HL-60/S4 treated with retinoic acid at 250 ng/mL for 4 days and 3 days (cell line): ENCODE results near the gene MYH15.

ENCODE experiments used
- in situ Hi-C: fragments of 300-500 bp; cut with MboI; formaldehyde crosslinking; loops from 2 replicates; pipeline ENCODE4 v1.7.0; 2022; ENCODE audit warnings: low sequenced_read_pairs

Gene MYH15

DNA sequence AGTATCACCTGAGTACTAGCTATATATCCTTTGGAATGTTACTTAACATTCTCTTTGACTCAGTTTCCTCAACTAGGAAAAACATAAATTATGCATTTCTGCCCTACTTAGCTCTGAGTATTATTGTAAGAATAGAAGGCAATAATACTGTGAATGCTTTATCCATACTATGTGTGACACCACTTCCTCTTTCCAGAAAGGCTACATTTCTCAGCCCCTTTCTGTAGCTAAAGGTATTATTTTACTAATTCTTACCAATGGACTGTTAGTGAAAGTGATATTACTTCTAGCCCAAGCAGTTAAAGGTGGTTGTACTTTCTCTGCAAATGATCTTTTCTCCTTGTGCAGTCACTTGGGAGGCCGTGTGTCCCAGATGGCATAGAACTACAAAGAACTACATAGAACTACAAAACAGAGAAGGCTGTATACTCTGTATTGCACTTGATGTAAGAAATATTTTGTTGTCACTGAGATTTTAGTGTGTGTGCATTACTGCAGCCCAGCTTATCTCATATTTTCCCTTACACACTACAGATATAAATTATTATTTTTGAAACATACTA is 35.1 kb downstream of the MYH15 start:
- in situ Hi-C loops: loop anchor here (25.0 kb wide), 2 partner anchors 437 to 1238 kb away; no protein-coding TSS in a partner anchor

DNA sequence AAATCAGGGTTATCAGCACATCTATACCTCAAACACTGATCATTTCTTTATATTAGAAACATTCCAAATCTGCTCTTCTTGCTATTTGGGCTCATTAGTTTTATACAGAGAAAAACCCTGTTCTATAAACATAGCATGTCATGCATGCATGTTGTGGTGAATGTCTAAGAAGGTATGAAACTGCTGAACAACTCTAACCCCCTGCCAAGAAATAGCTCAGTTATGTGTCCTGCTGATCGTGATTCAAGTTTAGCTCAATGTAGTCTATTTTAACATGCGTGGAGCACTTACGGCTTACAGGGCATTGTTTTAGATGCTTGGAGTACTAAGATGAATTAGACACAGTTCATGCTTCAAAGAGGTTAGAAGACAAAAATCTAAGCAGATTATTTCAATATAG is 35.8 kb downstream of the MYH15 start:
- in situ Hi-C loops: no loop called here

DNA sequence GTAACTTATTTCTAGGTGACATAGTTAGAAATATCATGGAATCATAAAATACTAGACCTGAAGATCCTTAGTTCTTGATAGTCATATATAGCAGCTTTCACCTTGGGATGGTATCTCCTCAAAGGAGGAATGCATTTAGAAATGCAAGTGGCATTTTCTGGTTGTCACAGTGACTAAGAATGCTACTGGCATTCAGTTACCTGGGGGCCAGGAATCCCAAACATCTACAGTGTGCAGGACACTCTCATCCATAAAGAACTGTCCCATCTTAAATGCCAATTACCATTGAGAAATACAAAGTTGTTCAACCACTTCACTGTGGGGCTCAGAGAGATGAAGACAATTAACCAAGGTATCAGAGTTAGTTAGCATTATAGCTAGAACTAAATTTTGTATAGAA is 36.7 kb downstream of the MYH15 start:
- in situ Hi-C loops: no loop called here

DNA sequence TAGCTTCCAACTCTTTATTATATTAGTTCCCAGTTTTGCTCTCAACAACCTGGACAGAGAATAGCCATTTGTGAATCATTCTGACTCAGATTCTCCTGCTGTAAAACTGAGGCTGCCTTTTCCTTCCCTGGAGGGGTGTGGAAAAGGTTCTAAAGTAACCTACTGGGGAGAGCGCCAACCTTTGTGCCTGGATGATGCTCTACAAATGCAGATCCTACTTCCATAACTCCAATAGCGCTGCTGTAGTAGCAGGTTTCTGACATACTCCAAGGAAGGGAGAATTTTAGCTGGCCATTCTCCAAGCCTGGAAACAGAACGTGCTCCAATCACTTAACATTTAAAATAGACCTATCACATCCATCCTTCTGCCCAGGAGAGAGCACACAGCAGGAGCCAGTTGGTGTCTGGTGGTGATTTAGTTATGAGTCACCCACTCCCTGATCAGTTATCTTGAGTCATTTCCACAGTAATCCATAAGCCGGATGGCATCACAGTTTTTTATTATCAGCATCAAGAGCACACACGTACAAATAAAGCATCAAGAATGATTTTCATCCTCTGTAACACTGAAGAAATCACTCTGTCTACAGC is 38.3 kb downstream of the MYH15 start:
- in situ Hi-C loops: no loop called here

DNA sequence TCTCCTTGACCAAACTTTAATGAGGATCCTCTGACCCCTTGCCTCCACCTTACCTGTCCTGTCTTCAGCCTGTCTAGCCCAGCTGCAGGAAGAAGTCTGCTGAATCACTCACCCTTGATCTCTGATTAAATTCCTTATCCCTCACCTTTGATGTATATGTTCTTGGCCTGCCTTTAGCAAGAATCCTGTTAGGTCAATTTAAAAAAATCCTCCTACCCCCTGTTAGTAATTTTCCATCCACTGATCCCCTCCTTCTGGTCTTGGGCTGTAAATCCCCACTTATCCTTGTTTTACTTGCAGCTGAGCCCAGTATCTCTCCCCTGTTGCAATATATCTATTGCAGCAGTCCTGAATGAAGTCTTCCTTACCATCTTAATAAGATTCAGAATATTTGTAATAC is 39.0 kb downstream of the MYH15 start:
- in situ Hi-C loops: no loop called here

DNA sequence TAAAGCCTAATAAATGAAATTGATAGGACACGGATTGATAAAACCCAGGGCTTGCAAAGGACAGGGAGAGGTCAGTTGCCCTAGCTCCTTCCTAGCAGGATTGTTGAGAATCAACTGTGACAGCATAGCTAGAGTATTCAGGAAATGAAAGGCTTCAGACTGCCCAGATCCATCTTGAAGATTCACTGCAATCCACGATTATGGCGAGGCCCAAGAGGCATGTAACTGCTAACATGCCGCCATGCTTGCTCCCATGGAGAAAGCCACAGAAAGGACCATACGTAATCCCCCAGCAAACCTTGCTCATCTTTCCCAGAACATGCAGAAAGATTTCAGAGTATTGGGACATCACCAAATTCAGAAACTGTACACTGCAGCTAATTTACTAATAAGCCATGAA is 41.3 kb downstream of the MYH15 start:
- in situ Hi-C loops: no loop called here

DNA sequence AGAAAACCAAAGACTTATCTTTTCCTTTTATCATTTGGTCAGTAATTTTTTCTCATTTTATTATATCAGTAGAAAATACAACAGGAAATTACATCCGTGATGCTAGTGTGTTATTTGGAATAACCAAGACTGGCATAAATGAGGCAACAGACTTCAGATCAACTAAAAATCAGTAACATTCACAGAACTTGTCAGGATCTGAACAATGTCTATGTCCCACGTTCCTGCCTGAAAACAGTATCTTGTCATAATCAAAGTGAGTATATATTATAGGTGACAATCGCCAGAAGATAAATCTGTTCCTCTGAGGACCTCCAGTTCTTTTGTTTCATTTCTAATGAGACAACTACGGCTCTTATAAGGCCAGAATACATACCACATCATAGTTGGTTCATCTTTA is 41.8 kb downstream of the MYH15 start:
- in situ Hi-C loops: no loop called here

DNA sequence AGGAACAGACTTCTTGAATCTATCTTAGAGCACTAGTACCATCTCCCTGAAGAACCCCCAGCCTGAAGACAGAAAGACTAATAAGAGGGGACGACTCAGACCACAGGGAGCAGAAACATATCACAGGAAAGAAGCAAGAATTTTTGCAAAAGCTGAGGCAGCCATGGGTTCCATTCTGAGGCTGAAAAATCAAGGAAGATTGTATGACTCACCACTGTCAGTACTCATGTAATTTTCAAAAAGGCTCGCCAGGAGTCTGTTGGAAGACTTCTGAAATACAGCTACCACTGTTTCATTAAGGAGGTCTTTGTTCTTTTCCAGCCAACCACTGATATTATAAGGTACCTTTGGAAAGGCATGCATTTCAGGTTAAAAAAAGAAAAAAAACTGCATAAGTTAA is 47.5 kb downstream of the MYH15 start:
- in situ Hi-C loops: no loop called here

DNA sequence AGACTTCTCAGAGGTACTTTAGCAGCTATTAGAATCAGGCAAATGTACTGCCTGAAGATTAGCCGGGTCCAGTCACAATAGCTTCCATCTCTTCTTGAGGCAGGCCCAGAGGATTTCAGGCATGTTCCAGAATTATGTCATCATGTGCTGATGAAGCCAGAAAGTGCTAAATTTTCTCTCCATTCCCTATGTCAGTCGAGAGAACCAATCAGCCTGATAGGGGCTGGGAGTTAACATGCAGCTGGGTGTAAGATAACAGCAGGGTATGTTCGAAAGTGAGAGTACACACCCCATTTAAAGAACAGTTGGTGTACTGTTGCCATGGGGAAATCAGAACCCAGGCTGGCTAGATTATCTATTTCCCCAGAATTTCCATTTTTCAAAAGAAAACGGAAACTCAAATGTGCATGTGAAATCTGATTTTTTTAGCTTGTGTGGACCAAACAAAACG is 48.7 kb downstream of the MYH15 start:
- in situ Hi-C loops: no loop called here

DNA sequence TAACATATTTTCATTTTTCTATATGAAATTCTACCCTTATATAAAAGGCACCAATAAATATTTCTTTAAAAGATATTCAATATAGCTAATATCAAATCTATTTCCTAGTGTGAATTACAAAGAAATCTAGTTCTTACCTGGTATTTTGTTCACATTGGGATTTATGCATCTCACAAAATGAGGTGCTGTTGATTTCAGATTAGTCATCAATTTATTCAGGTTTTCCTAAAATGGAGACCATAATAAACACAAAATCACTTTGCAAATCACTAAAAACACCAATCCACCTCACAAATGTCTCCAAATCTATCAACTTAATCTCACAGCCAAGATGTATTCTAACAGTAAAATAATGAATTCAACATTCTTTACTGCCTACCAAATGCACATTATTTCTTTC is 51.2 kb downstream of the MYH15 start:
- in situ Hi-C loops: no loop called here

DNA sequence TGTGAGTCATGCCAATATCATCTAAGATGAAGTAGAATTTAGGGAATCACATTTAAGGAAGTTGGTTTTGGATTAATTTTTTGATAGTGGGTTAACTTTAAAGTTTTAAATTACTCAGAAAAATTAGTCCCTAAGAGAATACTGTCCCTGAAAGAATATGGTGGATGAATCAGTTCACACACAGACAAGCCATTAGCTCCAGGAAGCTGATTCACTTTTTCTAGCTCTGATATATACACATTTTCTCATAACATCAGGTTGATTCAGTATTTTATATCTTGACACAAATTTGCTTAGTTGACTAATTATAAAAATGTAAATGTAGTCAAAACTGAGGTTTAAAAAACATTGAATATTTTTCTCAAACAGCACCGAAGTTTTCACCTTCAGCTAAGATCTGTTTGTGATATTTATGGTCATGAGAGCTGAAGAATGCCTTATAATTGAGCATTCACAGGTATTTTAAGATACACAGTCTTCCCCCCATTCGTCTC is 55.1 kb downstream of the MYH15 start:
- in situ Hi-C loops: no loop called here

DNA sequence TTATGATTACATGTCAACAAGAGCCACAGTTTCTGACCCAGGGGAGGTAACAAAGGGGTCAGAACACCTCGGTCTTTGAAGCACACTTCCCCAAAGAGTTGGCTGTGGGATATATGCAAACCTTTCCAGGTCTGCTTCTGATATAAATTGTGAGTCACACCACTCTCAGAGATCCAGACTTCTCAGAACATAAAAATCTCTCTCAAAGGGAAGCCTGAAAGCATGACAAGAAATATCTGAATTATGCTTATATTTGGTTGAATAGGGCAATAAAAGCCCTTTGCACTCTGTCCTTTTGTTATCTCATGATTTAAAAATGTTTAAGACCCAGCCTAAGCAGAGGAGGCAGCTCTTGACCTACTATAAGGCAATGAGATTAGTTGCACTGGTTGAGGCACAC is 56.8 kb downstream of the MYH15 start:
- in situ Hi-C loops: no loop called here

DNA sequence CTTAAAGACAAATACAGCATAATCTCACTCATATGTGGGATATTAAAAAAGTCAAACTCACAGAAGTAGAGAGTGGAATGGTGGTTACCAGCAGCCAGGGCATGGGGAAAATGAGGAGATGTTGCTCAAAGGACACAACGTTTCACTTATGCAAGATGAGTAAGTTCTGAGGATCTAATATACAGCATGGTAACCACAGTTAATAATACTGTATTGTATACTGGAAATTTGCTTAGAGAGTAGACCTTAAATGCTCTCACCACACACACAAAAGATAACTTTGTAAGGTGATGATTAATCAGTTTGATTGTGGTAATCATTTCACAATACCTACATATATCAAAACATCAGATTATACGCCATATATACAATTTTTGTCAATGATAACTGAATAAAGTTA is 60.0 kb downstream of the MYH15 start:
- in situ Hi-C loops: no loop called here

DNA sequence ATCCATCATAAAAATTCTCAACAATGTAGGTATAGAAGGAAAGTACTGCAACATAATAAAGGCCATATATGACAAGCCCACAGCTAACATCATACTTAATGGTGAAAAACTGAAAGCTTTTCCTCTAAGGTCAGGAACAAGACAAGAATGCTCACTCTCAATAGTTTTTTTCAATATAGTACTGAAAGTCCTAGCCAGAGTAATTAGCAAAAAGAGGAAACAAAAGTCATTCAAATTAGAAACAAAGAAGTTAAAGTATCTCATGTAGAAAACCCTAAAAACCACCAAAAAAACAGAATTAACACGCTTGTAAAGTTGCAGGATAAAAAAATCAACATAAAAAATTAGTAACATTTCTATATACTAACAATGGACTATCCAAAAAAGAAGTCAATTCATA is 61.8 kb downstream of the MYH15 start:
- in situ Hi-C loops: no loop called here

DNA sequence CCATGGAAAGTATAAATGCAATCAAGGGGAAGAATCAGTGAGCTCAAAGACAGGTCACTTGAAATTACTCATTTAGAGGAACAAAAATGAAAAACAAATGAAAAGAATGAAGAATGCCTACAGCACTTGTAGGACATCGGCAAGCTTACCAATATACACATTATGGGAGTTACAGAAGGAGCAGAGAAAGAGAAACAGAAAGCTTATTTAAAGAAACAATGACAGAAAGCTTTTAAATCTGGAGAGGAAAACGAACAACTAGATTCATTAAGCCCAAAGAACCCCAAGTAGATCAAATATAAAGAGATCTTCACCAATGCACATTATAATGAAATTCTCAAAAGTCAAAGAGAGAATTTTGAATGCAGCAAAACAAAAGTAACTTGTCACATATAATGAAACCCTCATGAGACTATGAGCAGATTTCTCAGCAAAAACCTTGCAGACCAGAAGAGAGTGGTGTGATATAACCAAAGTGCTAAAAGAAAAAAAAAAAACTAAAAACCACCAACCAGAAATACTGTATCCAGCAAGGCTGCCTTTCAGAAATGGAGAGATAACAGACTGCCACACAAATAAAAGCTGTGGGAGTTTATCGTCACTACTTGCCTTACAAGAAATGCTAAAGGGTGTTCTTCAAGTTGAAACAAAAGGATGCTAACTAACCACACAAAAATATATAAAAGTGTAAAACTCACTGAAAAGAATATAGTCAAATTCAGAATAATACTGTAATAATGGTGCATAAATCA is 63.1 kb downstream of the MYH15 start:
- in situ Hi-C loops: no loop called here

DNA sequence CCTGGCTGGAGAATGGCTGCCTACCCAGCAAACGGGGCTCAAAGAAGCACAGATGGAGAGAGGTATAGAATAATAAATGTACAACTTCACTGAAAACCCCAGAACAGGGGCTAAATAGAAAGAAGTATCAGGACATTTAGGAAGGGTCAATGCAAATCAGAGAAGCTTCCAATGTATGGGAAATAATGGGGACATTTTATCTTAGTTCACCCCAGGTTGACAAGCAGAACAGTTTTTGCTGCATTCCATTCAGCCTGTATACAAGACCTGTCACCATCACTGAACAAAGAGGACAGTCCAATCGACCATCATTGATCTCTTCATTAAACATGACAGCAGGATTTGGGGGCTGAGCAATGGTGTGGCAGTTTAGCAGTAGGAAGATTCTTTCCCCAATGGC is 68.1 kb downstream of the MYH15 start:
- in situ Hi-C loops: no loop called here

DNA sequence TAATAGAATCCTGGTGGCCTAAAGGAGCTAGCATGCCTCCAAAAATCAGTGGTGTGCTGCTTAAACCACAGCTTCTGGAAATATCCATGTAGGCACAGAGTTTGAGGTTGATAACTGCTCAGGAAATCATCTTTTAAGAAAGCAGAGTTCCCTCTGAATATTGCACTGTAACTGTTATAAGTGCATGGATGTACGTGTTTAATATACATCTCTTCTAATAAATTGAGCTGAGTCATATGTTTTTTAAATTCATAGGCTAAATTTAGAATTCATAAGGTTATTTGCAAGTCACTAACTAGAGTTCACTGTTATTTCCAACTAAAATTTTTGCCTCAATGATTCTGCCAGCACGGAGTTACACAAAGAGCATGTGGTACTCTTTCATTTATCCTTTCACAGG is 68.9 kb downstream of the MYH15 start:
- in situ Hi-C loops: no loop called here

DNA sequence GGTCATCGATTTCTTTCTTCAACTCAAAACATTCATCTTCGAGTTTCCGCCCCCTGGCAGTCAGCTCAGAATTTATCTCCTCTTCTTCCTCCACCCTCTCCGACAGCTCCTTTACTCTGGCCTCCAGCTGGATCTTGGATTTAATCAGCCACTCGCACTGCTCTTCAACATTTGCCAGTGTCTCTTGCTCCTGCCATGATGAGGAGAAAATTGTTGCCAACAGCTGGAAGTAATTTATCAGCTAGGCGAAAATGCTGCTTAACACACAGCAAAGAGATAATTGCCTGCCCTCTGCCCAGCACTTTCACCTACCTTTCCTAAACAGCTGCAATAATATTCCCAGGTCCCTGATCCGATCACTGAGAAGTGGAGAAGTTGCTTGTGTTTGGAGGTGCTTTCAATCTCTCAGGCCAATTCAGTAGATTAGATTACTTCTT is 69.3 kb downstream of the MYH15 start:
- in situ Hi-C loops: no loop called here

DNA sequence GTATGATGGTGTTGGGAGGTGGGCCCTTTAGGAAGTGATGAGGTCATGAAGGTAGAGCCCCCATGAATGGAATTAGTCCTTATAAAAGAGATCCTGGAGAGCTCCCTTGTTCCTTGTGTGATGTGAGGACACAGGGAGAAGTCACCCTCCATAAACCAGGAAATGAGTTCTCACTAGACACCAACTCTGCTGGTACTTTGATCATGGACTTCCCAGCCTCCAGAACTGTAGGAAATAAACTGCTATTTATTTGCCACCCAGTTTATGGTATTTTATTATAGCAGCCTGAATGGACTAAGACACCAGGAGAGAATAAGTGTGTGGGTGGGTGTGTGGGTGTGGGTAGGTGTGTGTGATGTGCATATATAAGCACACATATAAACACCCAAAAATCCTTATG is 71.9 kb downstream of the MYH15 start:
- in situ Hi-C loops: no loop called here

DNA sequence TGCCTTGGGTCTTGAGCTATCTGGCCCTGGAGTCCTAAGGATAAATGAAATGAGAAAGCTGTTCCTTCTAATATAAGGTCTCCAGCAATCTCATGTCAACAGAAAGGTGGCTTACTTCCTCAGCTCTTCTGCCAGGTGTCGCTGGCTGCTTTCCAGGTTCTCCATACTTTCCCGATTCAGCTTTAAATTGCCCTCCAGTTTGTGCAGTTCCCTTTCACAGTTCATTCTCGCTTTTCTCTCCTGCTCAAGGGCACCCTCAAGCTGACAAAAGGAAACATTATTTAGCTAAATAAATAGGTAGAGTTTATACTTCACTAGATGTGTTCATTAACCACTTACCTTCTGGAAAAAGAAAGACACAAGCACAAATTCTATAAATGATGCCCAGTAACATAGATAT is 73.0 kb downstream of the MYH15 start:
- in situ Hi-C loops: no loop called here

DNA sequence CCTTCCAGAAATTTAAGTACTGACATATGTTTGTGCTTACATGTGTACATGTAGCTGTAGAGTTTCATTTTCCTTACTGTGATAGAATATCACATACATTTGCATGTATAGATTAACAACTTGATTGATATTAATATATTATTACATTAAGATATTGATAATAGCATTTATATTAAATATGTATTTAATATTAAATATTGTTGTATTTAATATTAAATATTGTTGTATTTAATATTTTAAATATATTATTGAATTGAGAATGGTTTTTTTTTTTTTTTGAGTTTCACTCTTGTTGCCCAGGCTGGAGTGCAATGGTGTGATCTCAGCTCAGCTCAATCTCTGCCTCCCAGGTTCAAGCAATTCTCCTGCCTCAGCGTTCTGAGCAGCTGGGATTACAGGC is 76.5 kb downstream of the MYH15 start:
- in situ Hi-C loops: no loop called here

DNA sequence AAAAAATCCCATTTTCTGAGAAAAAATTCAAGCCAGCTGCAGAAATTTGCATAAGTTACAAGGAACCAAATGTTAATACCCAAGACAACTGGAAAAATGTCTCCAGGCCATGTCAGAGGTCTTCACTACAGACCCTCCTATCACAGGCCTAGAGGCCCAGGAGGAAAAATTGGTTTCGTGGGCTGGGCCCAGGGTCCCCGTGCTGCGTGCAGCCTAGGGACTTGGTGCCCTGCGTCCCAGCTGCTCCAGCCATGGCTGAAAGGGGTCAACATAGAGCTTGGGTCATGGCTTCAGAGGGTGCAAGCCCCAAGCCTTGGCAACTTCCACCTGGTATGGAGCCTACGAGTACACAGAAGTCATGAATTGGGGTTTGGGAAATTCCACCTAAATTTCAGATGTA is 78.0 kb downstream of the MYH15 start:
- in situ Hi-C loops: no loop called here
